K562 (cell line): ENCODE results near the gene DPEP2. TPM values are rescaled to one million over a fixed set of nuclear protein-coding genes. Genes with fewer than 3 reads are reported as not detected.

Experiments used
- ADNP ChIP-seq: fragments of 200-800 bp; sonication (Bioruptor generic); IDR thresholded peaks from 2 replicates; pipeline ENCODE4 v1.6.1; 2016; ENCODE audit warnings: missing genetic modification characterization, missing compliant biosample characterization
- CBFA2T3 ChIP-seq: fragments of 450-650 bp; IDR thresholded peaks from 2 replicates; pipeline ENCODE4 v1.6.1; 2017
- DDX20 ChIP-seq: fragments of 450-650 bp; IDR thresholded peaks from 2 replicates; pipeline ENCODE4 v1.6.1; 2016; ENCODE audit warnings: missing genetic modification characterization, low read depth, mild to moderate bottlenecking, missing compliant biosample characterization, moderate library complexity
- ELF4 ChIP-seq: fragments of 450-650 bp; formaldehyde crosslinking; IDR thresholded peaks from 2 replicates; pipeline ENCODE4 v1.4.0; 2022; ENCODE audit warnings: missing genetic modification characterization
- ETV6 ChIP-seq, 3 experiments: fragments of 150-350 bp in 1 of 3; sonication (generic) in 1 of 3; formaldehyde crosslinking in 1 of 3; IDR thresholded peaks; 2 replicates each; pipeline versions ENCODE4 v1.6.1 to v1.8.0; 2014 to 2022; ENCODE audit warnings: borderline replicate concordance in 2 of 3, low read depth in 2 of 3, antibody characterized with exemption in 1 of 3, low read length in 1 of 3, mild to moderate bottlenecking in 1 of 3, missing genetic modification reagents in 1 of 3
- EZH2 ChIP-seq: IDR thresholded peaks from 2 replicates; pipeline ENCODE4 v1.6.1; 2012; ENCODE audit warnings: low read depth, mild to moderate bottlenecking, inconsistent platforms, low read length, borderline replicate concordance
- HNRNPL ChIP-seq: fragments of 200-400 bp; formaldehyde crosslinking; IDR thresholded peaks from 2 replicates; pipeline ENCODE4 v1.6.1; 2017; ENCODE audit warnings: low read depth, mild to moderate bottlenecking, low read length
- ILF3 ChIP-seq: fragments of 450-650 bp; IDR thresholded peaks from 2 replicates; pipeline ENCODE4 v1.6.1; 2018; ENCODE audit warnings: antibody characterized with exemption, mild to moderate bottlenecking, moderate library complexity, borderline replicate concordance
- LARP7 ChIP-seq: fragments of 450-650 bp; IDR thresholded peaks from 2 replicates; pipeline ENCODE4 v1.6.1; 2016
- MEIS2 ChIP-seq: fragments of 450-650 bp; IDR thresholded peaks from 2 replicates; pipeline ENCODE4 v1.6.1; 2014; ENCODE audit warnings: mild to moderate bottlenecking; ENCODE audit not compliant: partially characterized antibody
- NFIC ChIP-seq: fragments of 450-650 bp; IDR thresholded peaks from 2 replicates; pipeline ENCODE4 v1.6.1; 2017; ENCODE audit warnings: mild to moderate bottlenecking, inconsistent platforms
- TAF7 ChIP-seq: fragments of 450-650 bp; IDR thresholded peaks from 2 replicates; pipeline ENCODE4 v1.6.1; 2016; ENCODE audit warnings: missing genetic modification characterization, missing compliant biosample characterization
- YY1 ChIP-seq, 3 experiments: IDR thresholded peaks; 2 replicates each; pipeline ENCODE4 v1.6.1; 2011; ENCODE audit warnings: low read length in 2 of 3, mild to moderate bottlenecking in 2 of 3, moderate library complexity in 2 of 3, borderline replicate concordance in 1 of 3, control low read depth in 1 of 3, low read depth in 1 of 3; ENCODE audit not compliant: insufficient read depth in 3 of 3, insufficient replicate concordance in 2 of 3, control insufficient read depth in 1 of 3, insufficient read length in 1 of 3; ENCODE audit errors: extremely low read depth in 1 of 3
- ZC3H4 ChIP-seq: sonication (generic); formaldehyde crosslinking; IDR thresholded peaks from 2 replicates; pipeline ENCODE4 v1.9.0; 2021; ENCODE audit warnings: missing genetic modification reagents, borderline replicate concordance
- ZNF583 ChIP-seq: fragments of 250-450 bp; sonication (Bioruptor Pico); IDR thresholded peaks from 2 replicates; pipeline ENCODE4 v1.4.0; 2020
- ZNF586 ChIP-seq: fragments of 450-650 bp; formaldehyde crosslinking; conservative IDR thresholded peaks from 2 replicates; pipeline ENCODE4 v1.4.0; 2020; ENCODE audit warnings: mild to moderate bottlenecking, moderate library complexity
- ZNF79 ChIP-seq: fragments of 250-450 bp; sonication (Bioruptor Pico); IDR thresholded peaks from 2 replicates; pipeline ENCODE4 v1.4.0; 2020; ENCODE audit warnings: low read depth, mild to moderate bottlenecking, moderate library complexity
- polyA plus RNA-seq, 8 experiments: library from polyadenylated mRNA; depleted of rRNA in 4 of 8; stranded (reverse) in 5 of 8; unstranded in 3 of 8; fragments of >200 nt; fragmentation: Nextera tagmentation in 2 of 8; fragmentation: Illumina TruSeq in 1 of 8; extraction: Ambion mirVana in 2 of 8; extraction: Trizol in 1 of 8; gene quantifications; 2 replicates each; pipeline versions ENCODE4 v1.2.1 to v1.2.3, GENCODE V29; 2011 to 2014; ENCODE audit warnings: inconsistent platforms in 1 of 8, missing spikeins in 1 of 8
- total RNA-seq, 7 experiments: library from RNA; depleted of rRNA in 6 of 7; stranded (reverse); fragments of >200 nt in 6 of 7; fragmentation: Illumina TruSeq in 2 of 7; extraction: Trizol in 2 of 7; gene quantifications; 2 replicates each; pipeline versions ENCODE4 v1.2.1 to v1.2.3, GENCODE V29; 2011 to 2021; ENCODE audit warnings: low replicate concordance in 1 of 7
- TF ChIP-seq, protein P1 (sequence below): fragments of 250-450 bp; sonication (Bioruptor Pico); IDR thresholded peaks from 2 replicates; pipeline ENCODE4 v1.4.0; 2020
- TF ChIP-seq, protein P2 (sequence below): fragments of 450-650 bp; IDR thresholded peaks from 2 replicates; pipeline ENCODE4 v1.7.1; 2018; ENCODE audit warnings: mild to moderate bottlenecking, low read depth; ENCODE audit not compliant: partially characterized antibody

Gene DPEP2
- total and polyA plus RNA-seq, 9 of the 15 experiments (the other 6 are each of a cell fraction or from before 2014, with no cell fraction given): 0.14 to 1.2 (median 0.38) TPM

DNA sequence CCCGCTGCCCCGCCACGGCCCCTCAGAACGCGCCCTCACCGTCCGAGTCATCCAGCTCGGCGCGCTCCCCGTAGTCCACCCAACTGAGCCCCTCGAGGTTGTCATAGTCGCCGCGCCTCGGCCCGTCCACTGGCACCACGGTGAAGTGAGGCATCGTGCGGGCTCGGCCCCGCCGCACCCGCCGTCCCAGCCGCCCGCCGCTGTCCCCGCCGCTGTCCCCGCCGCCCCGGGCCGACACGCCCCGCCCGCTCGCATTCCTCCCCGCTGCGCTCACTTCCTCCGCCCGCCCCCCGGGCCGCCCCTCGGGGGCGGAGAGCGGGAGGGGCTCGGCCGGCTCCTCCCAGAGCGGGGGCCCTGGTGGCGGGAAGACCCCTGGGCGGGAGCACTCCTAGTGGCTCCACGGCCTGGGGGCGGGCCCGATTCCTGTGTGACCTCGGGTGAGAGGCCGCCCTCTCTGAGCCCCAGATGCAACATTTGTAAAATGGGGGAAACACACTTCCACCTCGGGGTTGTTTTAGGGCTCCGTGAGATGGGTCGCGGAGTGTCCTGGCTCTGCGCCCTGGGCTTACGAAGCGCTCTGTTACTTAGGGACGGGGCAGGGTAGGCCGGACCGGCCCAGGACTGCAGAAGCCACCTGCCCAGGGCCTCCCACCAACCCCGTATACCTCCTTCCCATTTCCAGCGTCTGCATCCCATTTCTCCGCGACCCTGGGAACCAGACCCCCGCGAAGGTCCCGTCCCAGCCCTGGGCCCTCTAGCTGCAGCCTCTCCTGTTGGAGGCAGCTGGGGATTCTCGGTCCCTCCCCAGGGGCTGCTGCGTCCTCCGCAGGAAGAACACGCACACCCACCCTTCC is 30.7 kb downstream of the DPEP2 start, which contains the start of gene SLC12A4 (continued):
- TF ChIP-seq DDX20 (tag): no peak
- no peak for TF ChIP-seq ZNF583 (CRISPR knock-in tag)
- peak in 2 of 3 experiments; percentile 2 to 13 for TF ChIP-seq YY1 (IDR thresholded peaks at IDR 0.05; ENCODE audit: borderline replicate concordance in 1 of 3, control insufficient read depth in 1 of 3, extremely low read depth in 1 of 3, insufficient read depth in 3 of 3, insufficient read length in 1 of 3, insufficient replicate concordance in 2 of 3, low read depth in 1 of 3, low read length in 2 of 3)
- no peak for TF ChIP-seq ELF4 (CRISPR knock-in tag)
- TF ChIP-seq ETV6 (IDR thresholded peaks at IDR 0.05; ENCODE audit: borderline replicate concordance in 1 of 2, low read depth in 2 of 2, low read length in 1 of 2): no peak
- TF ChIP-seq ETV6 (CRISPR knock-in tag; IDR thresholded peaks at IDR 0.05; ENCODE audit: borderline replicate concordance): no peak
- TF ChIP-seq MEIS2: no peak
- 0 out of 2 replicates have a peak, but pooled peaks have one; percentile 6 for TF ChIP-seq NFIC
- no peak for TF ChIP-seq ILF3
- TF ChIP-seq ZNF586: no peak
- TF ChIP-seq TAF7 (tag): no peak
- TF ChIP-seq, protein P1, sequence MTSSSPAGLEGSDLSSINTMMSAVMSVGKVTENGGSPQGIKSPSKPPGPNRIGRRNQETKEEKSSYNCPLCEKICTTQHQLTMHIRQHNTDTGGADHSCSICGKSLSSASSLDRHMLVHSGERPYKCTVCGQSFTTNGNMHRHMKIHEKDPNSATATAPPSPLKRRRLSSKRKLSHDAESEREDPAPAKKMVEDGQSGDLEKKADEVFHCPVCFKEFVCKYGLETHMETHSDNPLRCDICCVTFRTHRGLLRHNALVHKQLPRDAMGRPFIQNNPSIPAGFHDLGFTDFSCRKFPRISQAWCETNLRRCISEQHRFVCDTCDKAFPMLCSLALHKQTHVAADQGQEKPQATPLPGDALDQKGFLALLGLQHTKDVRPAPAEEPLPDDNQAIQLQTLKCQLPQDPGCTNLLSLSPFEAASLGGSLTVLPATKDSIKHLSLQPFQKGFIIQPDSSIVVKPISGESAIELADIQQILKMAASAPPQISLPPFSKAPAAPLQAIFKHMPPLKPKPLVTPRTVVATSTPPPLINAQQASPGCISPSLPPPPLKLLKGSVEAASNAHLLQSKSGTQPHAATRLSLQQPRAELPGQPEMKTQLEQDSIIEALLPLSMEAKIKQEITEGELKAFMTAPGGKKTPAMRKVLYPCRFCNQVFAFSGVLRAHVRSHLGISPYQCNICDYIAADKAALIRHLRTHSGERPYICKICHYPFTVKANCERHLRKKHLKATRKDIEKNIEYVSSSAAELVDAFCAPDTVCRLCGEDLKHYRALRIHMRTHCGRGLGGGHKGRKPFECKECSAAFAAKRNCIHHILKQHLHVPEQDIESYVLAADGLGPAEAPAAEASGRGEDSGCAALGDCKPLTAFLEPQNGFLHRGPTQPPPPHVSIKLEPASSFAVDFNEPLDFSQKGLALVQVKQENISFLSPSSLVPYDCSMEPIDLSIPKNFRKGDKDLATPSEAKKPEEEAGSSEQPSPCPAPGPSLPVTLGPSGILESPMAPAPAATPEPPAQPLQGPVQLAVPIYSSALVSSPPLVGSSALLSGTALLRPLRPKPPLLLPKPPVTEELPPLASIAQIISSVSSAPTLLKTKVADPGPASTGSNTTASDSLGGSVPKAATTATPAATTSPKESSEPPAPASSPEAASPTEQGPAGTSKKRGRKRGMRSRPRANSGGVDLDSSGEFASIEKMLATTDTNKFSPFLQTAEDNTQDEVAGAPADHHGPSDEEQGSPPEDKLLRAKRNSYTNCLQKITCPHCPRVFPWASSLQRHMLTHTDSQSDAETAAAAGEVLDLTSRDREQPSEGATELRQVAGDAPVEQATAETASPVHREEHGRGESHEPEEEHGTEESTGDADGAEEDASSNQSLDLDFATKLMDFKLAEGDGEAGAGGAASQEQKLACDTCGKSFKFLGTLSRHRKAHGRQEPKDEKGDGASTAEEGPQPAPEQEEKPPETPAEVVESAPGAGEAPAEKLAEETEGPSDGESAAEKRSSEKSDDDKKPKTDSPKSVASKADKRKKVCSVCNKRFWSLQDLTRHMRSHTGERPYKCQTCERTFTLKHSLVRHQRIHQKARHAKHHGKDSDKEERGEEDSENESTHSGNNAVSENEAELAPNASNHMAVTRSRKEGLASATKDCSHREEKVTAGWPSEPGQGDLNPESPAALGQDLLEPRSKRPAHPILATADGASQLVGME: no peak
- TF ChIP-seq CBFA2T3: no peak
- no peak for TF ChIP-seq HNRNPL
- no peak for TF ChIP-seq ZC3H4 (CRISPR knock-in tag)
- peak; percentile 70 for TF ChIP-seq ADNP (tag)
- TF ChIP-seq ZNF79 (CRISPR knock-in tag): no peak
- TF ChIP-seq, protein P2, sequence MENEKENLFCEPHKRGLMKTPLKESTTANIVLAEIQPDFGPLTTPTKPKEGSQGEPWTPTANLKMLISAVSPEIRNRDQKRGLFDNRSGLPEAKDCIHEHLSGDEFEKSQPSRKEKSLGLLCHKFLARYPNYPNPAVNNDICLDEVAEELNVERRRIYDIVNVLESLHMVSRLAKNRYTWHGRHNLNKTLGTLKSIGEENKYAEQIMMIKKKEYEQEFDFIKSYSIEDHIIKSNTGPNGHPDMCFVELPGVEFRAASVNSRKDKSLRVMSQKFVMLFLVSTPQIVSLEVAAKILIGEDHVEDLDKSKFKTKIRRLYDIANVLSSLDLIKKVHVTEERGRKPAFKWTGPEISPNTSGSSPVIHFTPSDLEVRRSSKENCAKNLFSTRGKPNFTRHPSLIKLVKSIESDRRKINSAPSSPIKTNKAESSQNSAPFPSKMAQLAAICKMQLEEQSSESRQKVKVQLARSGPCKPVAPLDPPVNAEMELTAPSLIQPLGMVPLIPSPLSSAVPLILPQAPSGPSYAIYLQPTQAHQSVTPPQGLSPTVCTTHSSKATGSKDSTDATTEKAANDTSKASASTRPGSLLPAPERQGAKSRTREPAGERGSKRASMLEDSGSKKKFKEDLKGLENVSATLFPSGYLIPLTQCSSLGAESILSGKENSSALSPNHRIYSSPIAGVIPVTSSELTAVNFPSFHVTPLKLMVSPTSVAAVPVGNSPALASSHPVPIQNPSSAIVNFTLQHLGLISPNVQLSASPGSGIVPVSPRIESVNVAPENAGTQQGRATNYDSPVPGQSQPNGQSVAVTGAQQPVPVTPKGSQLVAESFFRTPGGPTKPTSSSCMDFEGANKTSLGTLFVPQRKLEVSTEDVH: peak; percentile 96
- TF ChIP-seq EZH2: no peak
- TF ChIP-seq LARP7: no peak
